RWPE2 (cell line): Measurements from ENCODE around the gene ARHGAP26.

Experiments used
- ATAC-seq: fragments of 200-7000 bp; cut with Tn5 transposase; 3 replicates; pipeline ENCODE4 v1.9.1; 2021; ENCODE audit warnings: low read depth
- DNase-seq: peaks from one replicate; pipeline ENCODE4 v3.0.0-alpha.2; 2020; ENCODE audit warnings: low spot score
- H3K27ac ChIP-seq: fragments of 450-650 bp; 2 replicates; pipeline ENCODE4 v1.5.1; 2017; ENCODE audit warnings: mild to moderate bottlenecking; ENCODE audit not compliant: poor library complexity, severe bottlenecking
- H3K27me3 ChIP-seq: fragments of 250-450 bp; sonication (Bioruptor Pico); 2 replicates; pipeline ENCODE4 v1.5.1; 2021; ENCODE audit warnings: mild to moderate bottlenecking, moderate library complexity; ENCODE audit not compliant: insufficient read depth, poor library complexity, severe bottlenecking
- H3K36me3 ChIP-seq: fragments of 250-450 bp; sonication (Bioruptor Pico); 2 replicates; pipeline ENCODE4 v1.5.1; 2020; ENCODE audit warnings: low read depth, mild to moderate bottlenecking, moderate library complexity
- H3K4me1 ChIP-seq: fragments of 250-450 bp; sonication (Bioruptor Pico); 2 replicates; pipeline ENCODE4 v1.5.1; 2021; ENCODE audit warnings: mild to moderate bottlenecking, moderate library complexity; ENCODE audit not compliant: insufficient read depth, poor library complexity, severe bottlenecking
- H3K4me3 ChIP-seq: fragments of 250-450 bp; sonication (Bioruptor Pico); 2 replicates; pipeline ENCODE4 v1.5.1; 2021; ENCODE audit warnings: mild to moderate bottlenecking, moderate library complexity; ENCODE audit not compliant: severe bottlenecking
- H3K9me3 ChIP-seq: fragments of 250-450 bp; sonication (Bioruptor Pico); 2 replicates; pipeline ENCODE4 v1.5.1; 2021; ENCODE audit warnings: mild to moderate bottlenecking, moderate library complexity; ENCODE audit not compliant: severe bottlenecking
- CTCF ChIP-seq: fragments of 450-650 bp; IDR thresholded peaks from one replicate; pipeline ENCODE4 v1.5.1; 2017; ENCODE audit warnings: mild to moderate bottlenecking, moderate library complexity; ENCODE audit not compliant: poor library complexity, severe bottlenecking

ARHGAP26 gene

GRCh38 chr5:142845954-142846398, 75.8 kb downstream of the ARHGAP26 start:
- Histone ChIP-seq H3K4me1 (no peaks in the 10 kb centered on the region), H3K27me3 (no peaks in the 10 kb centered on the region), H3K9me3 (no peaks in the 10 kb centered on the region), H3K27ac (no peak overlapping the region), H3K36me3 (no peaks in the 10 kb centered on the region), H3K4me3 (no peak overlapping the region)
- ATAC-seq = peak; percentile 71; the same call in 2 of the 3 replicates
- no peak for TF ChIP-seq CTCF
- DNase-seq = no peak

DNA sequence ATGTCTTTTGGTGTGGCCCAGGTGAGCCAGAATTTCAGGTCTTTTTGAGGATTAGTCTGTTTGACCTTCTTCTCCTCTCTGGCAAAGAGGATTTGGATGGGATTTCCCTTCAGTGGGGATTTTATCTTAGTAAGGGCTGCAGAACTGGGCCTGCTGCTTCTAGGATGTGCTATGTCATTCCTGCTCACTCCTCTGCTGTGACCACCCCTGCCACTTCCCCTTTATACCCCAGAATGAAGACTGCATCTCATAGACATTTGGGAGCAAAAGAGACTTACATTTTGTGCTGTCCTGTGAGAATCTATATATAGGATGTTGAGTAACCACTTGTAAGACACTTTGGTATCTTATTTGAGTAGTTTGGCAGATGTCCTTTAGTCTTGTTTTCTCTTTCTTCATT, 76.2 kb downstream of the ARHGAP26 start:
- no peak for DNase-seq
- Histone ChIP-seq H3K4me3 (no peak overlapping the region), H3K4me1 (no peaks in the 10 kb centered on the region), H3K36me3 (no peaks in the 10 kb centered on the region), H3K27ac (no peak overlapping the region), H3K9me3 (no peaks in the 10 kb centered on the region), H3K27me3 (no peaks in the 10 kb centered on the region)
- no peak for TF ChIP-seq CTCF
- no peak for ATAC-seq

- DNase-seq (no peak), ATAC-seq (no peak; the same call in 2 of the 3 replicates)
- Histone ChIP-seq H3K36me3 (no peaks in the 10 kb centered on the region), H3K4me3 (no peak overlapping the region), H3K27me3 (no peaks in the 10 kb centered on the region), H3K27ac (no peak overlapping the region), H3K4me1 (no peaks in the 10 kb centered on the region), H3K9me3 (no peaks in the 10 kb centered on the region)
- no peak for TF ChIP-seq CTCF
Observed at GRCh38 chr5:142847898-142848790, 78.0 kb downstream of the ARHGAP26 start.

GRCh38 chr5:142849466-142849865, 79.3 kb downstream of the ARHGAP26 start:
- ATAC-seq = no peak

More at GRCh38 chr5:142849466-142849865, 79.3 kb downstream of the ARHGAP26 start:
- no peak overlapping the region for H3K4me3 ChIP-seq
- H3K9me3 ChIP-seq = no peaks in the 10 kb centered on the region
- H3K27me3 ChIP-seq = no peaks in the 10 kb centered on the region
- DNase-seq = no peak
- H3K4me1 ChIP-seq = no peaks in the 10 kb centered on the region
- H3K27ac ChIP-seq = no peak overlapping the region
- TF ChIP-seq CTCF = no peak
- H3K36me3 ChIP-seq = no peaks in the 10 kb centered on the region
